Measurements from ENCODE around the gene SNTG2.

- no peak for TF ChIP-seq POLR2A (IDR thresholded peaks at IDR 0.05)
- no peak for TF ChIP-seq CTCF (IDR thresholded peaks at IDR 0.05)
These were observed 120.0 kb downstream of the SNTG2 start for GRCh38 chr2:1070601-1071000.
